Ascending aorta (tissue), 2 donors: ENCODE results near the gene MYO18A. TPM values are rescaled to one million over a fixed set of nuclear protein-coding genes. Genes with fewer than 3 reads are reported as not detected.

Experiments
- DNase-seq, 2 donors: peaks; one replicate each; pipeline ENCODE4 v3.0.0-alpha.2; 2019; ENCODE audit warnings: low spot score in 2 of 2
- H3K27ac ChIP-seq, 2 donors: fragments of 200-600 bp; sonication (generic); one replicate each; pipeline ENCODE4 v1.5.1; 2016 to 2017; ENCODE audit warnings: mild to moderate bottlenecking in 1 of 2
- H3K27me3 ChIP-seq: fragments of 200-600 bp; sonication (generic); one replicate; pipeline ENCODE4 v1.5.1; 2017
- H3K36me3 ChIP-seq, 2 donors: fragments of 200-600 bp; sonication (generic); one replicate each; pipeline ENCODE4 v1.5.1; 2016
- H3K4me1 ChIP-seq, 2 donors: fragments of 200-600 bp; sonication (generic); one replicate each; pipeline ENCODE4 v1.5.1; 2016 to 2017; ENCODE audit warnings: mild to moderate bottlenecking in 1 of 2
- H3K4me3 ChIP-seq, 2 donors: fragments of 200-600 bp; sonication (generic); one replicate each; pipeline ENCODE4 v1.5.1; 2016 to 2017; ENCODE audit warnings: mild to moderate bottlenecking in 1 of 2
- H3K9me3 ChIP-seq, 2 donors: fragments of 200-600 bp; sonication (generic); one replicate each; pipeline ENCODE4 v1.5.1; 2016
- CTCF ChIP-seq, 3 experiments: fragments of 200-600 bp in 2 of 3; fragments of 450-650 bp in 1 of 3; sonication (generic) in 2 of 3; IDR thresholded peaks; one replicate each; pipeline ENCODE4 v1.5.1; 2016 to 2019; ENCODE audit warnings: antibody characterized with exemption in 3 of 3, mild to moderate bottlenecking in 1 of 3, moderate library complexity in 1 of 3
- intact Hi-C: fragments of 100-400 bp; cut with DNase I; formaldehyde crosslinking; loops from one replicate; pipeline ENCODE4 v1.15.1; 2023
- total RNA-seq: library from RNA; depleted of rRNA; stranded (reverse); fragments of >200 nt; gene quantifications from one replicate; pipeline ENCODE4 v1.1.0, GENCODE V29; 2016

The MYO18A gene
- total RNA-seq, 1 donor from 2014 or later, result 185 TPM

- DNase-seq, result no peak
- Histone ChIP-seq H3K9me3 (no peaks in the 10 kb centered on the region), H3K27me3 (no peaks in the 10 kb centered on the region), H3K36me3 (no peaks in the 10 kb centered on the region), H3K4me3 (no peak overlapping the region), H3K4me1 (peaks cover 0 to 9% of the 10 kb centered on the region in 2 donors), H3K27ac (no peak overlapping the region)
- no peak for TF ChIP-seq CTCF (IDR thresholded peaks at IDR 0.05)
- intact Hi-C loops, result no loop called here
Observed at GRCh38 chr17:29070308-29070707, 109.9 kb downstream of the MYO18A start.

- TF ChIP-seq CTCF (IDR thresholded peaks at IDR 0.05), result no peak
- Histone ChIP-seq H3K9me3 (no peaks in the 10 kb centered on the region), H3K4me1 (peaks cover 0 to 9% of the 10 kb centered on the region in 2 donors), H3K4me3 (no peak overlapping the region), H3K27me3 (no peaks in the 10 kb centered on the region), H3K27ac (no peak overlapping the region), H3K36me3 (no peaks in the 10 kb centered on the region)
- no peak for DNase-seq
- intact Hi-C loops, result loop anchor here (10.0 kb wide), 1 partner anchor 55 kb away; no protein-coding TSS in a partner anchor
Observed at GRCh38 chr17:29069526-29070041, 110.6 kb downstream of the MYO18A start.

GRCh38 chr17:29068818-29069217, 111.4 kb downstream of the MYO18A start:
- no peak overlapping the region for H3K27ac ChIP-seq
- no peaks in the 10 kb centered on the region for H3K9me3 ChIP-seq
- intact Hi-C loops, result loop anchor here (10.0 kb wide), 1 partner anchor 56 kb away; no protein-coding TSS in a partner anchor
- peaks cover 0 to 9% of the 10 kb centered on the region in 2 donors for H3K4me1 ChIP-seq
- no peak overlapping the region for H3K4me3 ChIP-seq
- DNase-seq, result no peak
- no peak for TF ChIP-seq CTCF (IDR thresholded peaks at IDR 0.05)
- H3K27me3 ChIP-seq, result no peaks in the 10 kb centered on the region
- H3K36me3 ChIP-seq, result no peaks in the 10 kb centered on the region

- intact Hi-C loops, result loop anchor here (10.0 kb wide), 1 partner anchor 58 kb away; no protein-coding TSS in a partner anchor
- Histone ChIP-seq H3K9me3 (no peaks in the 10 kb centered on the region), H3K4me3 (no peak overlapping the region), H3K36me3 (no peaks in the 10 kb centered on the region), H3K27me3 (no peaks in the 10 kb centered on the region), H3K27ac (no peak overlapping the region), H3K4me1 (peaks cover 0 to 9% of the 10 kb centered on the region in 2 donors)
- TF ChIP-seq CTCF (IDR thresholded peaks at IDR 0.05), result no peak
- DNase-seq, result no peak
Observed at GRCh38 chr17:29066606-29067005, 113.6 kb downstream of the MYO18A start.

- Histone ChIP-seq H3K4me1 (peaks cover 0 to 9% of the 10 kb centered on the region in 2 donors), H3K9me3 (no peaks in the 10 kb centered on the region), H3K27me3 (no peaks in the 10 kb centered on the region), H3K27ac (no peak overlapping the region), H3K4me3 (no peak overlapping the region), H3K36me3 (no peaks in the 10 kb centered on the region)
- no peak for DNase-seq
- TF ChIP-seq CTCF (IDR thresholded peaks at IDR 0.05), result no peak
- intact Hi-C loops, result loop anchor here (10.0 kb wide), 1 partner anchor 59 kb away; no protein-coding TSS in a partner anchor
Observed at GRCh38 chr17:29066047-29066446, 114.2 kb downstream of the MYO18A start.
